ENCODE data around the gene MED13L.
"Not testable (repeated sequence)": the region's sequence is repeated elsewhere in the genome, so short reads cannot be mapped to it uniquely, and the experiment has no call there.

MED13L gene

DNA sequence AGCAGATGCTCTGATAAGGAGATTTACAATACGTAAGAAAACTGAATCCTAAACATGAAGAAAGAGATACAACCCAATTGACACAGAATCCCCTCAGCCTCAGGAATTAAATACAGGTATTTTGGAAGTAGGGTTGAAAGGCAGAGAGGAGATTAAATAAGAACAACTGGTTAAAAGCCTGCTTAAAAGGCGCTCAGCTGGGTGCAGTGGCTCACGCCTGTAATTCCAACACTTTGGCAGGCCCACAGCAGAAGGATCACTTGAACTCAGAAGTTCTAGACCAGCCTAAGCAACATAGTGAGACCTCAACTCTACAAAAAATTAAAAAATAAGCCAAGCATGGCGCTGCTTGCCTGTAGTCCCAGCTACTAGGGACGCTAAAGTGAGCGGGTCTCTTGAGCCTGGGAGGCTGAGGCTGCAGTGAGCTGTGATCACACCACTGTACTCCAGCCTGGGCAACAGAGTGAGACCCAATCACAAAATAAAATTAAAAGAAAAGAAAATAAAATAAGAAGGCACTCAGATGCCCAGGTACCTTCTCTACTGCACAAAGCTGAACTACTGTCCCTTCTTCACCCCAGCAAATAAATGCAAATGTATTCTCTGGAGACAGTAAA, 32.9 kb downstream of the MED13L start:
- no peak for DNase-seq

DNA sequence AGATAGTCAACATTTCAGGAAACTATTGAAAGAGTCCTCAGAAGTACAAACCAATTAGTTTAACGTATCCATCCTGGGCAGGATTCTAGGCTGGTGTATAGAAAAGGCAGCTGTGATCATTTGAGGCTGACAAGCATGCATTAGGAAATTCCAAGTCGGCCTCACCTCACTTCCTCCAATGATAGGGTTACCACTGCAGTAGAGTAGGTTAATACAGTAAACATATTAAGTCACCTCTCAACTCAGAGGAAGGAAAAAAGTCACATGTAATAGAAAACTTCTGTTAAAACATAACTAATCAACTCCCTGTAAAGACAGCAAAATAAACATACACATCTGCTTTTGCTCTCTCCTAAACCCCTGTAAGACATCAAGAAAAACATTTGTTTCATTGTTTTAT, 33.5 kb downstream of the MED13L start:
- no peak for DNase-seq

DNA sequence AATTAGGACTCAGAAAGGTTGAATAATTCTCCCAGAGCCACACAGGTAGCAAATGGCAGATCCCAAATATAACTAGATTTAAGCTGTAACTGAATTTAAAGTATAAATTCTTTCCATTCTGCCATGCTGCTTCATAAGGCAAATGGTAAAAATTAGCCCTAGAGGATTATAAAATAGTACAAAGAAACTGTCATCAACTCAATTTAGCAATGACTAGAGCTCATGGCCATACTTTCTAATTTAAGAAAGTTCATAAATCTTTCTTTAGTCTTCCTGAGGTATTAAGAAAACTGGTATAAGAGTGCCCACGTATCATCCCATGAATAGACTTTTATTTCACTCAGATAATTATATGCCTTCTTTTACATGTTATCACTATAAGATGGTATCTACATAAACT, 34.8 kb downstream of the MED13L start:
- DNase-seq: no peak

DNA sequence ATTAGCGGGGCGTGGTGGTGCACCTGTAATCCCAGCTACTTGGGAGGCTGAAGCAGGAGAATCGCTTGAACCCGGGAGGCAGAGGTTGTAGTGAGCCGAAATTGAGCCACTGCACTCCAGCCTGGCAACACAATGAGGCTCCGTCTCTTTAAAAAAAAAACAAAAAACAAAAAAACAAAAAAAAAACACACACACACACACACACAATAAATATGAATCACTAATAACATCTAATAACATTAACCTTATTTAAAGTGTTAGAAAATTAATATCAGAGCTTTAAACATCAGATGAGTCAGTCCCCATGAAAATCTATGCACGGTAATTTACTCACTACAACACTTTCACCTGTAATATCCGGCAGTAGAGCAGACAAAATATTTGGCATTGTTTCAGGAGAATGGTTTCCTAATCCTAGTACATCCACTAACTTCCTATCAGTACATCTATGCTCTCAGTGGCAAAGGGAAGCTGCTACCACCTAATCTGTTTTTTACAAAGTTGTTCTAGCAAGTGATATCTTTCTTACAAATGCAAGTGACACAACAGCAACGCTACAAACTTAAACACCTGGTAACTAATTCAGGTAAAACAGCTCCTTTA, 36.2 kb downstream of the MED13L start:
- no peak for DNase-seq

DNA sequence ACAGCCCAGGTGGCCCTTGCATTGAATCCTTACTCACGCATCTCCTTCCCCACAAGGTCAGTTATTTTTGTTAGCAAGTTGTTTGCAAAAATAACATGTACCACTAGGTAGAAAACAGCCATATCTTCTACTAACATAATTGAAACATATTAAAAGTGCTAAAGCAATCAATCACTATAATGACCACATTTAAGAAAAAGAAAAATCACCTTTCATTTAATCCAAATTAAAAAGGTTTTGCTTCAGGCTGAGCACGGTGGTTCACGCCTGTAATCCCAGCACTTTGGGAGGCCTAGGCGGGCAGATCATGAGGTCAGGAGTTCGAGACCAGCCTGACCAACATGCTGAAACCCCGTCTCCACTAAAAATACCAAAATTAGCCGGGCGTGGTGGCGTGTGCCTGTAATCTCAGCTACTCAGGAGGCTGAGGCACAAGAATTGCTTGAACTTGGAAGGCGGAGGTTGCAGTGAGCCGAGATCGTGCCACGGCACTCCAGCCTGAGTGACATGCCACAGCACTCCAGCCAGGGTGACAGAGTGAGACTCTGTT, 38.8 kb downstream of the MED13L start:
- not testable (repeated sequence) for DNase-seq

DNA sequence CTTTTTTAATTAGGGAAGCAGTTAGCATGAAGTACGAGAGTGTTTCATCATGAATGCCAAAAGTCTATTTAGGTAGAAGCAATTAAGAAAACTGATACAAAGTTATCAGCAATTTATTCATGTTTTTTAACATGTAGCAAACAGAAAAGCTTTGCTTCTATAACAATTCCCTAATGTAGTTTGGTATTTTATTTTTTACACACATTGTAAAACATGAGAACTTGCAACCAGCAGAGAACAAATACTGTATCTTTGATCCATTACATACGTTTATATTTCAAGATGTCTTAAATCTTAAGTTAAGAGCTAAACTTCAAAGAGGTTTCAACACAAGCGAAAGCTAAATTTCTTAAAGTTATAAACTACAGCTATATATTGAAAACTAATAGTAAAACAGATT, 39.3 kb downstream of the MED13L start:
- no peak for DNase-seq

DNA sequence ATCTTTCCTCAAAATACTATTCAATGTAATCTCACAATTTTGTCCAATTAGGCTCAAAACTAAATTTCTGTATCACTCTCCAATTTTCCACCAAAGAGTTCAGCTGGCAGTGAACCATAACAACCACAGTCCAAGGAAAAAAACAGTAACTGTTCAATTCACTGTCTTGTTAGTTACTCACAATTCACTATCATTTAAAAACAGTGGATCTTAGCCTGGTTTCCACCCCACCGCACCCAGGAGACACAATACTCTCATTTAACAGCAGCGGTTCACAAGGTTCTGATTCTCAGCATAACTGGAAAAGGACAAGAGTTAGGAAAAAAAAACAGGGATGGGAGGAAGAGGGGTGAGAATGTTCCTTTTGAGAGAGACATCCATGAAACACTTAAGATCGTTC, 40.5 kb downstream of the MED13L start:
- no peak for DNase-seq

DNA sequence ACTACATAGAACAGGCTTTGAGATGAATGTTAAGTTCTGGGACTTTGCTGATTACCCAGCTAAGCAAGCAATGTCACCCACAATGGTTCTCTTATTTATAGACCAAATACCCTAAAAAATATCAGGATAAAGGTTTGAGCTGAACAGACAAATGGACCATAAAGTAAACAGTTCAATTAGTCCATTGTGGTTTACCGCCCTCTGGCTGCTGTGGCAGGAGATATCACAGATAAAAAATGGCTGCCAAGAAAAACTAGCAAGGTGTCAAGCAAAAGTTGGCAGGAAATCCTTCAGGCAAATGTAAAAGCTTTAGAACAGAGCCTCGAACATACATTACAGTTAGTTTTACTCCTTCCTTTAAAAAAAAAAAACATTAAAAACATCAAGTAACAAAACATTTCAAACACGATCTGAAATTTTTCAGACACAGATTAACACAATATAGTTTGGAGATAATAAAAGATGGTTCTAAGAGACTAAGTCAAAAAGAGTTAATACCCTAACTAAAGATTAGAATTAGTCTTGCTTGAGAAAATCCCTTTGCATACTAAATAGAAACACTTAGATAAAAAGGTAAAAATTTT, 41.3 kb downstream of the MED13L start:
- DNase-seq: no peak

DNA sequence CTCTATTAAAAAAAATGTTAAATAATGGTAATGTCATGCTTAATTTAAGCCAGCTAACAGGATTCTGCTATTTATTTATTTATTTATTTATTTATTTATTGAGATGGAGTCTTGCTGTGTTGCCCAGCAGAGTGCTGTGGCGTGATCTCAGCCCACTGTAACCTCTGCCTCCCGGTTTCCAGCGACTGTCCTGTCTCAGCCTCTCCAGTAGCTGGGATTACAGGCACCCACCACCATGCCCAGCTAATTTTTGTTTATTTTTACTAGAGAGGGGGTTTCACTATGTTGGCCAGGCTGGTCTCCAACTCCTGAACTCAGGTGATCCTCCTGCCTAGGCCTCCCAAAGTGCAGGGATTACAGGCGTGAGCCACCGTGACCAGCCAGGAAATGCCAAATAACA, 43.3 kb downstream of the MED13L start:
- DNase-seq: not testable (repeated sequence)

DNA sequence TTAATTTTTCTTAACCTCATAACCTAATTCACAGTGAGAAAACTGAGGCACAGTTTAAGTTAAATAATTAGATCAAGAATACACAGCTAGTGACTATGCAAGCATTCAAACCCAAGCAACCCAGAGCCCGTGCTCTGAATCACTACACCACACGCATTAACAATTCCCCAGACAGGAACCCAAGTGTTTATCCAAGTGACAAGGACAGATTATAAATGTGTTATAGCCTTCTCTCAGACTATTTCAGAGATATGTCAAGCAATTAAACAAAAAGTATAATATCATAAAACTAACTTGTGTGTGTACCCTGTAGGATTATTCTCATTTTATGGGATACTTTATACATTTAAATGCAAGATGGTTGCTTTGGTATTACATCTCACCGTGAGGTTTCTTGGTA, 43.8 kb downstream of the MED13L start:
- DNase-seq: no peak

DNA sequence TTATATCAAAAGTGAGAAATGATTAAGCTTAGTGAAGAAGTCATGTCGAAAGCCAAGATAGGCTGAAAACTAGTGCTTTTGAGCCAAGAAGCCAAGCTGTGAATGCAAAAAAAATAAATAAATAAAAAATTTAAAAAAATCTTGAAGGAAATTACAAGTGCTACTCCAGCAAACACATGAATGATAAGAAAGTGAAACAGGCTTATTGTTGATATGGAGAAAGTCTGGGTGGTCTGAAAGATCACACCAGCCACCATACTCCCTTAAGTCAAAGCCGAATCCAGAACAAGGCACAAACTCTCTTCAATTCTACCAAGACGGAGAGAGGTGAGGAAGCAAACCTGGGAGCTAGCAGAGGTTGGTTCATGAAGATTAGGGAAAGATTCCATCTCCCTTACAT, 49.7 kb downstream of the MED13L start:
- DNase-seq: no peak

DNA sequence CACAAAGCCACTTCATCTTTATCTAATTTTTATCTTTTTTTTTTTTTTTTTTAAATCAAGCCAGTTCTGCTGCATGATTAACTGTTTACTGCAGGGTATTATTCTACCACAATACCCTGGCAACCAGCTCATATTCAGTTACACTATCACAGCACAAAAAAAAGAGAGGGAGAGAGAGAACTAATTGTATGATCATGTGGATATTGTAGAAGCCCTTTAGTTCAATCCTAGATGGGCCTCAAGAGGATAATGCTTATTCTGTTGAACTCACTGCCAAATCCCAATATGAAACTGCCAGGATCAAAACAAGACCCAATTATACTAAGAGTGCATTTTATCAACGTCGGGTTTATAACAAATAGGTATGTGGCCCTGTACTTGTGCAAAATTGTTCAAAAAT, 51.5 kb downstream of the MED13L start:
- DNase-seq: no peak

DNA sequence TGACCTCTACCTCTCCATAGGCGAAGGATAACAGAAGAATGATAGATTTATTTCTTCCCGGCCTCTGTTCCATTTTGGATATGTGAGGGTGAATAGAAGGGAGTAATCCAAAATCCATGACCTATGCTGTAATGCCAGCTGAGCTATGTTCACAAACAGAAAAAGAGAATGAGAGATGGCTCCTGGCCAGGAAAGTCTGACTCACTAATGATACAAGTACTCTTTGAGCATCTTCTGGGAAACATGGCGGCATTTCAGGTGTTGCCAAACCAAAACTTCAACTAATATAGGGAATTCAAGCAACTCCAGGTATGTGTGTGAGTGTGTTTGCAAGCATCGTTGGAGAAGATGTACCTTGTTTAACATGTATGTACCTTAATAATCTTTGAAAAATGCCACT, 55.1 kb downstream of the MED13L start:
- DNase-seq: no peak

DNA sequence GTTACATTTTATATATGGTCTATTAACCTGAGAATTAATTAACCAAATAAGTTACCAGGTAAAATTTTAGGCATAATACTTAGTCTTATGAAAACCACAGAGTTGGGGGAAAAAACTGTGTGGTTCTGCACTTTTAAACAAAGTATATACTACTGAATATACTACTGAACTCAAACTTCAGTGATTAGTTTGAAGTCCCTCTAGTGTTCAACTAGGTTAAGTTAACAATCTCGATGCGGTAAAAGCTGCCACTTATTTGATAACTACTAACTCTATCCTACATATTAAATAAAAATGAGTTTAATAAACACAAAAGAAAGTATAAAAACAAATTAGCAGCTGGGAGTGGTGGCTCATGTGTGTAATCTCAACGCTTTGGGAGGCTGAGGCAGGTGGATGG, 56.7 kb downstream of the MED13L start:
- DNase-seq: no peak

DNA sequence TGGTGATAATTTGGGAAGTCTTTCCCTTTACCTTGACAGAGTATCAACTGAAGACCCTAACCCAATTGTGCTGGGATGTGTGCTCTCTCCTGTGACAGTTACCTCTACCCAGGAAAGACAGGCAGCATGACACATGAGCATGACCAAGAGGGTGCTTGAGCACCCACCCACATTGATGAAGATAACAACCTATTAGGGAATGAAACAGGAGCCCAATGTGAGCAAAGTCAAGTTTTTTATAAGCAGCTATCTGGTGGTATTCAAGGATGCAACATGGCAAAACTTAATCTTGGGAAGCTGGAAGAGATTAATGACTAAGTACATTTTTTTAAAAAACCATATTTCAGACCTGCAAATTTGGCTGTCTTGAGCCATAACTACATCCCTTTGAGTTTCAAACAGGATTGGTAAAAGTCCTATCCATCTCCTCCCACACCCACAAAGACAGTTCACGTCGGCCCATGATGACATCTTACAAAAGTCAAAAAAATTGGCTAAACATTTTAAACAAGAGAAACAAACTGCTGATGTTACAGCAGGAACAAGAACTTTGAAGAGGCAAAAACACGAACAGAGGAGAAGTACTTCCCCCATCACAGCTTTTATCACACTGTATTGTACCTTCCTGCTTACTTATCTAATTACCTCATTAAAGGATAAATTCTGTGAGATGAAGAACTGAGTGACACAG, 60.3 kb downstream of the MED13L start:
- no peak for DNase-seq

DNA sequence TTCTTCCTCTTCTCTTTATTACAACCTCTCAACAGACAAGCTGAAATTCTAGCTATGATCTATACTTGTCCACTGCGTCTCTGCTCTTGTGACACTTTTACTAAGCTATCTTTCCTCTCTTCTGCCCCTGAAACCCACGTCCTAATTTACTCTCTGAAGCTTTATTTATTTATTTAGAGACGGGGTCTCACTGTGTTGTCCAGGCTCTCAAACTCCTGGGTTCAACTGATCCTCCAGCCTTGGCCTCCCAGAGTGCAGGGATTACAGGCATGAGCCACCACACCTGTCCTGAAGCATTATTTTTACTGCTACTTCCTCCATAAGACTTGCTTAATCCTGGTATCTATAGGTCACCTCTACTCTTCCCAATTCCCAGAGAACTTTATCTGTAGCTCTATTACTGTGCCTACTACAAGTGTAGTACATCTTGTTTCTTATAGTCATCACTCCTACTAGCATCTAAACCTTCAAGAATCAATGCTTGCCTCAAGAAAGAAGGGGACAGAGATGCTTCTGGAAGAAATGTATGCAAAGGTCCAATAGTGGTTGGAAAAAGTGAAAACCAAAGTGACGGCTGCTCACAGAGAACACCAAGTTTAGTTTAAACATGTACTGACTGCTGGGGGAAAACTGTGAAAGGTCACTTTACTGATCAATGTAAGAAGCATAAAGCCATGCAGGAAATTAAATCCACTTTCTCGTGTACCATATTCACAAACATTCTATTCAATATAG, 61.3 kb downstream of the MED13L start:
- no peak for DNase-seq

DNA sequence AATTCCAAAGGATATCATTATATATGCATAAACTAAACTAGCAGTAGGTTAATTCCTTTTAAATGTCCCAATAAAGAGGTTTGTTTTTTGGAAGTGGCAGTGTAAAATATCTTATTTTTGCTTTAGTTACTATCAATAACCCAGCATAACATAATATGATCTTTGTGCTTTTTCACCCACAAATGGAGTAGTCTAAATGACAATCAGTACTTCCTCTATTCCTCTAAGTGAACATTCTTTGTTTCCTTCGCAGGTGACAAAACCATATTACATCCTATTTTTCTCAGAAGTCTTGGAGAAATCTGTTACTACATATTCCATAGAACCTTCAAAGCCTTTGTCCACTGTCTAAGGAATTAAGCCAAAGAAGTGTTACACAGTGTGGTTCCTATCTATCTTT, 62.5 kb downstream of the MED13L start:
- no peak for DNase-seq

DNA sequence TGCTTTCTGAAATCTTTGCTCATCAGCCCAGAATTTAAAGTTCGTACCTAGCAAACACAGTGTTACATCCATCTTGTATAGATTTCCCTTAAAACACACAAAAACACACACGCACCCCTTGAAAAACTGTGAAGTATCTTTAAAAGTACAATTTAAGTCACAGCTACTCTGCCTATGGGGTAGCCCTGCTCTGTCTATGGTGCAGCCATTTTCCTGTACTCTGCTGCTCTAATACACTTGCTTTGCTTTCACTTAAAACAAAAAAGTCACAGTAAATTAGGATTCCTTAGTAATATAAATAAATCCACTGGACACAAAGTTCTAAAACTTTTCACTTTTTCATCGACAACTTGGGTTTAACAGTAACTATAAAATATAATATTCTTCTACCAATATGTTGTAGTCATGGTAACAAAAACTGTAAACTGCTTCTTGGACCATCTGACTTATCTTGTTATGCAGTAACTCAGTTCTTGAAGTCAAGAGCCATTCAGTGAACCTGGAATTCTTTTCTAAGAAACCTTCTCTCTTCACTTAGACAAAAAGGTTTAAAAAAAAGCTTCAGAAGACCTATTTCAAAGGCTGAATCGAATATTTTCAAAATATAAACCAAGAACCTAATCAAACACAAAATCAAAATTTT, 63.5 kb downstream of the MED13L start:
- DNase-seq: no peak

DNA sequence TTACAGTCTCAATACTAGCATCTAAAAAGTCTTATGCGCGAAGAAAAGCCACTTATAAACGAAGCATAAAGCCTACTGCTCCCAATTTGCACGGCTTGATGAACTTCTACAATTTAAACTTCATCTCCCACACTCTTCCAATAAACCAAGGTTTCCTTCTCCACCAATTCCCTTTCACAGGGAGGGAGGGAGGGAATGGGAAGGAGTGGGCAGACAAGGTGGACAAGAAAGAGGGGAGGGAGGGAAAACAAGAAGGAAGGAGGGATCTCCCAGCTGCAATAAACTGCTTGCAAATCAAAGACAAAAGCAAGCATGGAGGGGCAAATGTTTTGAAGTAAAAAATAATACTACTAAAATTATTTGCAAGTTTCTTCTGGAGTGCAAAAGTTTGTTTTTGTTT, 64.5 kb downstream of the MED13L start:
- no peak for DNase-seq

DNA sequence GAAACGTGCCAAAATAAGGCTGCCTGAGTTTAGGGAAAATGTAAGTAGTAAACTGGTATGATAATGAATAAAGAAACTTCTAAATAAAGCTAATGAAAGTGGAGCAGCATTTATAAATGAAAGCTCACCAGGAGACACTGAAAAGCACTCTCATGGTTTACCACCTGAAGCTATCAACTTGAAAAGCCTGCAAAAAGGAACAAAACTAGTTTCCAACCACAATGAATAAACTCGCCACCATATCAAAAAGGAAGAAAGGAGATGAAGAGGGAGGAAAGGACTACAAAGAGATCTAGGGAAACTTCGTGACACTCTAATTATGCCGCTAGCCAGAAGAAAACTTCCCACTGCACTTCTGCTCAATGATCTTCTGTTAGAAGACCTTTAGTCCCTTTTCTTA, 66.7 kb downstream of the MED13L start:
- no peak for DNase-seq

DNA sequence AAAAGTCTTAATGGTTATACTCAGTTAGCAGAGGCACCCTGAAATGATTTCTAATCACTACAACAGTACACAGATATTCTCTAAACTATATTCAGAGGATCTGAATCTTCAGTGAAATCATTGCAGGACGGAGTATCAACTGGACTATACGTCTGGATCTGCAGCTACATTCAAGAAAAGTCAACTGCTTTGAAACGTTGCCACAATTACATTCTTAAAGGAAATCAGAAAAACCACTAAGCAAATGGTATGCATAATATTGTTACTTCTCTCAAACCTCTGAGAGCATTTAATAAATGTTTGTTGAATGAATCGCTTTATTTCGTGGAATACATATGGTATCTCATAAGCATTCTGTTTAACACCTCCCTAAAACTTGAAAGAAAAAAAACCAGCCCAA, 67.4 kb downstream of the MED13L start:
- no peak for DNase-seq

DNA sequence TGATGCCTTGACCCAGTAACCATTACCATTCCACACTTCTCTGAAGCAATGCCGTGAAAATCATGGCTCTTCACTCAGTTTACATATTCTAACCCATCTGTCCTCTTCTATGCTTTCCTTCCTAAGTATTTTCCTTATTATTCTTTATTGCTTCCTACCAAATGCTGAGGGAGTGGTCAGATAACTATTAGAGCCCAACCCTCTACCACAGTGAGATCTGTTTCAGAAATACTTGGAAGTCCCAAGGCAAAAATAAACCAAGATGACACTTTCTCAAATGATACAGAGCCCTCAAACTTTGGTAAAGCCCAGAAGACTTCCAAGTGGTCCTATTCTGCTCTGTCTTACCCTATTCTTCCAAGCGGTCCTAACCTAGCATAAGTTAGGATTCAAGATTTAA, 68.0 kb downstream of the MED13L start:
- no peak for DNase-seq

DNA sequence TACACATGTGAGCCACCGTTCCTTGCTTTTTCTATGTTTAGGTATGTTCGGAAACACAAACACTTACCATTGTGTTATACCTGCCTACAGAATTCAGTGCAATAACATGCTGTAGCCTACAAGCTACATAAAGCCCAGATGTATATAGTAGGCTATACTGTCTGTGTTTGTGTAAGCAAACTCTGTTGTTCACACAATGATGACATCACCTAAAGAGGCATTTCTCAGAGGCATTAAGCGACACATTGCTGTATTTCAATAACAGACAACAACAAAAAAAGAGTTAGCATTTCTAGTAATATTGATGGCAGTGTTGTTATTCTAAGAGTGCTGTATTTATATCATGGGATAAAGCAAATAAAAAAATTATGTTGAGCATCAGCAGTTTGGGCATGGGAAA, 70.2 kb downstream of the MED13L start:
- DNase-seq: no peak
